Measurements from ENCODE around the gene BRD1.
"Not testable (repeated sequence)": the region's sequence is repeated elsewhere in the genome, so short reads cannot be mapped to it uniquely, and the experiment has no call there.

Gene BRD1

GRCh38 chr22:49852898-49853894 is 25.5 kb upstream of the BRD1 start, which contains the start of gene ZBED4:
Gene ZBED4, plus strand, starts transcription at chr22:49853844. Its CDS starts 29,819 bp downstream, at chr22:49883663.
- peak; percentile 96 for DNase-seq

- not testable (repeated sequence) for DNase-seq
Measured at GRCh38 chr22:49852568-49852897, 24.9 kb upstream of the BRD1 start.

GRCh38 chr22:49850959-49851802 is 23.5 kb upstream of the BRD1 start:
- DNase-seq: no peak

- DNase-seq: no peak
Measured at GRCh38 chr22:49850021-49850911, 22.6 kb upstream of the BRD1 start.

- no peak for DNase-seq
Measured at GRCh38 chr22:49849161-49850020, 21.7 kb upstream of the BRD1 start.

- no peak for DNase-seq
Measured at GRCh38 chr22:49848690-49849160, 21.1 kb upstream of the BRD1 start.

DNA sequence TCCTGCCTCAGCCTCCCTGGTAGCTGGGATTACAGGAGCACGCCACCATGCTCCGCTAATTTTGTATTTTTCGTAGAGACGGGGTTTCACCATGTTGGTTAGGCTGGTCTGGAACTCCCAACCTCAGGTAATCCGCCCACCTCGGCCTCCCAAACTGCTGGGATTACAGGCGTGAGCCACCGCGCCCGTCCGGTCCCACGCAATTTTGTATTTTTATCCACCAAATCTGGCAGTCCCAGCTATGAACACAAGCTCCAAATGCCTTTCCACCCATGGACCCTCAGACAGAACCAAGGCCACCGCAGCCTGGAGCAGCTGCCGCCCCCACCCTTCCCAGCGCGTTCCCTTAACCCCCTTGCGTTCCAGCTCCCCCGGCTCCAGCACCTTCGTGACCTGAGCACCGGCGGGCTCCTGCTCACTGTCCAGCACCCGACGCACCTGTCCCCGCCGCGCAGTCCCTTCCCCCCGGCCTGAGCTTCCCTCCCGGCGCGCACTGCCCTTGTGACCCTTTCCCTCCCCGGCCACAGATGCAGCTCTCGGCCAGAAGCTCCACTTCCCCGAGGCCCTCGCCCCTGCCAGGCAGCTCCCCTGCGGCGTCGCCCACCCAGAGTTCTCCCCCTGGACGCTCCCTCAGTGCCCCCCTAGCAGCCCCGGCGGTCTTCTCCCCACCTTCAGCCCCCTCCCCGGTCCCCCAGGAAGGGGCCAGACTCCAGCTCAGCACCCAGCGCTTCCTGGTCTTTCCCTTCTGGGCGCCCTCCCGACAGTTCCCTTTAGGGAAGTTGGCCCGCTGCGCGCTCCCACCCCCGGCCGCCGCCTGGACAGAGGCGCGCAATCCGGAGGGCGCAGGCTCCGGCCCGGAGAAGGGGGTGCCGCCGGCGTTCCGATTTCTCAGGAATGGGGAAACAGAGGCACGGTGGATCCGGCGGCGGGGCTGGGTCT is 20.3 kb upstream of the BRD1 start:
- DNase-seq: no peak

DNA sequence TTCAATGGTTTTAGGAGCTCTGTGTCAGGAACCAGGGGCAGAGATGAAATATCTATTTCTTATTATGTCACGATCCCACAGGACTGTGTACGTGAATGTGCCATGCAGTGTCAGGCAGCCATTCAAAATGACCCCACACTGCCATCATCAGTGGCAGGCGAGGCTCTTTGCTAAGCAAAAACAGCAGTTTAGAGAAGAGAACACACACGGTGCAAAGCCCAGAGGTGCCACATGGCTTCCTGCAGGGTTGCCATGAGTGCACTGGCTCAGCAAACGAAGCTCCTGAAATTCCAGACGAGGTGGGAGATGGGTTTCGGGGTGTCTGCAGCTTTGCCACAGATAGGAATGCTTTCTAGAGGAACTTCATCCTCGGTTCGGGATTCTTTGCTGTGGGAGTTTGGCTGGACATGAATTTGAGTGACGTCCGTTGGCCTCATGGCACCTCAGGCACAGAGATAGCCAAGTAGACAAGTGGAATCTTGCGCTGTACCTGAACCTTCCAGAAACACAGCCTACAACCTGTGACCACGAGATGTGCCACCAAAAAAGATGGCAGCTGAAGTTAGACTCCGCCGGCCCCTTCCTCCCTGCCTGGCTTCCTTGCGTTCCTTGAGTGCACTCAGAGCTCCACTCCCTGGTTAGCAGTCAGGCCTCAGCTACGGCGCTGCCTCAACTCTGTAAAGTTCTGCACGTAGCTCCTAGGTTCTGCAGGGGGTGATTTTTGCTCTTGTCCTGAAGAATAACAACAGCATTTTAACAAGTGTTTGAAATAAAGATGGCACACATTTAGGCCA is 18.2 kb upstream of the BRD1 start:
- DNase-seq: no peak

DNA sequence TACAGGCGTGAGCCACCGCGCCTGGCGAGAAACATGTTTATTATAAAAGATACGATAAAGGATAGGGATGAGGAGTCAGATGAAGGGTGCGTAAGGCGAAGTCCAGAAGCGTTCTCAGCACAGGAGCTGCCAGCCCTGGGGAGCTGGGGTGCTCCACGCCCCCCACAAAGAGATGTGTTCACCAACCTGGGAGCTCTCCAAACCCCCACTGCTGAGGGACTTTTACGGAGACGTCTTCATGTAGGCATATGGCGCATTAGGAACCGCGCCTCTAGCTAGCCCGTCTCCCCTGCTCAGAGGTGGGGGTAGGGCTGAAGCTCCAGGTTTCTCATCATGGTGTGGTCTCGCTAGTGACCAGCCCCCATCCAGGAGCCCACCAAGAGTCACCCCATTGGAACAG is 17.6 kb upstream of the BRD1 start:
- no peak for DNase-seq

- peak; percentile 87 for DNase-seq
Measured at GRCh38 chr22:49838771-49839717, 11.4 kb upstream of the BRD1 start.

DNA sequence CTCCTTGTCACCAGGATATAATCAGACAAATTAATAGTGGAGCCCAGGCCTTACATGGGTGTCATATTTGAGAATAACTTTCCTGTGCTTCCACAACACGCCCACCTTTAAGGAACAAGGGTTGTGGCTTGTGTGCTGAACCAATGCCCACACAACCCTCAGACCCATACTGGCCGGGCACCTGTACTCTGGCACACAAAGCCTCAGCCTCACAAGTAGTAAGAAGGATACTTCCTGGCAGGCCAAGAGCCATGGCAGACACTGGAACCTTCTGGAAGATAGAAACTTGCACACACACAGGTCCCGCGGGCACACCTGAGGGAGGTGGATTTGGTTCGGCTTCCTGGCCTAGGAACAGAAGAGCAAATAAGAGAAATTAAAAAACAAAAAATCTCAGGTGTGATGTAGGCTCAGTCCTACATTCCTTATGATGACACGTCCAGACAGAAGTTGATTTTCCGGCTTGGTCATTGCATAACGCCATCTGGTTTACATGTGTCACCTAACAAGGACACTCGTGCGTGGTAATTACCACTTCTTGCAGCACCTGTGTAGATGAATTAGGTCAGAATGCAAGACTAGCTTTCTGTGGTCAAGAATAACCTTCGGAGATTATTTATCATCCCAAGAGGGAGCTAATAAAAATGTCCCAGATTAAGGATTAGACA is 5.8 kb upstream of the BRD1 start:
- DNase-seq: no peak

- no peak for DNase-seq
Measured at GRCh38 chr22:49829044-49829853, 1.6 kb upstream of the BRD1 start.

DNA sequence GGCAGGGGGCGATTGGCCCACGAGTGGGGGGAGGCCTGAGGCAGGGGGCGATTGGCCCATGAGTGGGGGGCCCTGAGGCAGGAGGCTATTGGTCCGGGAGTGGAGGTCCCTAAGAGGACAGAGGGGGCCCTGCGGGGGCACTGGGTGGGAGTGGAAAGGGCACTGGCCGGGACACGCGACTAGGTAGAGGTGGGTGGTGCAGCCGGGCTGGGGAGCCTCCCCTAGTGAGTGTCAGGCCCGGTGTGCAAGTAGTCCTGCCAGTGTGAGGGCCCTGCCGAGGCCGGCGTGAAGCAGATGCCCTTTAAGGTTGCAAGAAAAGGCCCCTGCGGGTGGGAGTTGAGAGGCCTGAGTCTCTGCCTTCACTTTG is 909 bp upstream of the BRD1 start:
- DNase-seq: no peak

DNA sequence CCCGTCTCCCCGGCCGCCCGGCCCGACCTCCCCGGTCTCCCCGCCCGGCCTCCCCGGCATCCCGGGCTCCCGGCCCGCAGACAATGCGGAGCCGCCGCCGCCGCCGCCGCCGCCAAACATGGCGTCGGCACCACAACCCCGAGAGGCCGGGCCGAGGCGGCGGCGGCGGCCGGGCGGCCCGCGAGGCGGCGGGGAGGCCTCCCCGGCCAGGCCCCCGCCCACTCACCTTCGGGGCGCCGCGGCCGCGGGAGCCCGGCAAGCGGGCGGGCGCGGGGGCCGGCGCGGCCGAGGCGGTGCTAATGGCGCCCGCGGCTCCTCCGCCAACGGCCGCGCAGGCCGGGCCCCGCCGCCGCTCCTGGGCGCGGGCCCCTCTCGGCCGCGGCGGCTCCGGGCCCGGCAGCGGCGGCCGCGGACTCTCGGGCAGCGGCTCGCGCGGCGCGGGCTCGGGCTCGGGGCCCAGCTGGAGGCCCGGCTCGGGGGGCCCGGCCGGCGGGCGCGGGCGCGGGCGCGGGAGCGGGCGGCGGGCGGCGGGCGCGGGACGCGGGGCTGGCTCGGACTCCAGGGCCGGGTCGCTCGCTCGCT is 311 bp downstream of the BRD1 start:
- DNase-seq: no peak

GRCh38 chr22:49826603-49827270 is 936 bp downstream of the BRD1 start:
- no peak for DNase-seq
